Measurements from ENCODE around the gene SMIM24. TPM values are rescaled to one million over a fixed set of nuclear protein-coding genes. Genes with fewer than 3 reads are reported as not detected.
"Not testable (repeated sequence)": the region's sequence is repeated elsewhere in the genome, so short reads cannot be mapped to it uniquely, and the experiment has no call there.

SMIM24 gene
- total RNA-seq, 4 donors from 2014 or later, result not detected

- peaks cover 20 to 28% of the 10 kb centered on the region in 2 donors for H3K4me1 ChIP-seq
- H3K27me3 ChIP-seq, result no peaks in the 10 kb centered on the region
- DNase-seq, result no peak
- in situ Hi-C loops (cut with MboI; ENCODE audit: low sequenced_read_pairs in 4 of 4) (no loop called here), intact Hi-C loops (cut with DNase I; ENCODE audit: low total_unique reads) (no loop called here)
- H3K9me3 ChIP-seq, result no peaks in the 10 kb centered on the region
- no peak for ATAC-seq
- H3K4me3 ChIP-seq, result no peak overlapping the region
- H3K27ac ChIP-seq, result peak overlapping the region; percentile 9 to 91 (median 82)
- TF ChIP-seq POLR2A (IDR thresholded peaks at IDR 0.05), result no peak
- TF ChIP-seq, protein P1, sequence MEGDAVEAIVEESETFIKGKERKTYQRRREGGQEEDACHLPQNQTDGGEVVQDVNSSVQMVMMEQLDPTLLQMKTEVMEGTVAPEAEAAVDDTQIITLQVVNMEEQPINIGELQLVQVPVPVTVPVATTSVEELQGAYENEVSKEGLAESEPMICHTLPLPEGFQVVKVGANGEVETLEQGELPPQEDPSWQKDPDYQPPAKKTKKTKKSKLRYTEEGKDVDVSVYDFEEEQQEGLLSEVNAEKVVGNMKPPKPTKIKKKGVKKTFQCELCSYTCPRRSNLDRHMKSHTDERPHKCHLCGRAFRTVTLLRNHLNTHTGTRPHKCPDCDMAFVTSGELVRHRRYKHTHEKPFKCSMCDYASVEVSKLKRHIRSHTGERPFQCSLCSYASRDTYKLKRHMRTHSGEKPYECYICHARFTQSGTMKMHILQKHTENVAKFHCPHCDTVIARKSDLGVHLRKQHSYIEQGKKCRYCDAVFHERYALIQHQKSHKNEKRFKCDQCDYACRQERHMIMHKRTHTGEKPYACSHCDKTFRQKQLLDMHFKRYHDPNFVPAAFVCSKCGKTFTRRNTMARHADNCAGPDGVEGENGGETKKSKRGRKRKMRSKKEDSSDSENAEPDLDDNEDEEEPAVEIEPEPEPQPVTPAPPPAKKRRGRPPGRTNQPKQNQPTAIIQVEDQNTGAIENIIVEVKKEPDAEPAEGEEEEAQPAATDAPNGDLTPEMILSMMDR (IDR thresholded peaks at IDR 0.05 in 4 of 5, conservative IDR thresholded peaks at IDR 0.05 in 1 of 5), result no peak
- peaks cover 0 to 54% of the 10 kb centered on the region in 2 donors for H3K36me3 ChIP-seq
Measured at GRCh38 chr19:3455960-3456601, 24.2 kb downstream of the SMIM24 start.

GRCh38 chr19:3455393-3455955 lies 24.9 kb downstream of the SMIM24 start:
- Histone ChIP-seq H3K4me3 (no peak overlapping the region), H3K27ac (peak overlapping the region in 3 of 4 donors; percentile 88 to 91 (median 90)), H3K27me3 (no peaks in the 10 kb centered on the region), H3K9me3 (no peaks in the 10 kb centered on the region), H3K36me3 (peaks cover 0 to 50% of the 10 kb centered on the region in 2 donors), H3K4me1 (peaks cover 24 to 34% of the 10 kb centered on the region in 2 donors)
- ATAC-seq, result no peak
- DNase-seq, result no peak
- in situ Hi-C loops (cut with MboI; ENCODE audit: low sequenced_read_pairs in 4 of 4), result no loop called here
- intact Hi-C loops (cut with DNase I; ENCODE audit: low total_unique reads), result no loop called here
- TF ChIP-seq, protein P1 (IDR thresholded peaks at IDR 0.05 in 4 of 5, conservative IDR thresholded peaks at IDR 0.05 in 1 of 5), result no peak
- TF ChIP-seq POLR2A (IDR thresholded peaks at IDR 0.05), result no peak

DNA sequence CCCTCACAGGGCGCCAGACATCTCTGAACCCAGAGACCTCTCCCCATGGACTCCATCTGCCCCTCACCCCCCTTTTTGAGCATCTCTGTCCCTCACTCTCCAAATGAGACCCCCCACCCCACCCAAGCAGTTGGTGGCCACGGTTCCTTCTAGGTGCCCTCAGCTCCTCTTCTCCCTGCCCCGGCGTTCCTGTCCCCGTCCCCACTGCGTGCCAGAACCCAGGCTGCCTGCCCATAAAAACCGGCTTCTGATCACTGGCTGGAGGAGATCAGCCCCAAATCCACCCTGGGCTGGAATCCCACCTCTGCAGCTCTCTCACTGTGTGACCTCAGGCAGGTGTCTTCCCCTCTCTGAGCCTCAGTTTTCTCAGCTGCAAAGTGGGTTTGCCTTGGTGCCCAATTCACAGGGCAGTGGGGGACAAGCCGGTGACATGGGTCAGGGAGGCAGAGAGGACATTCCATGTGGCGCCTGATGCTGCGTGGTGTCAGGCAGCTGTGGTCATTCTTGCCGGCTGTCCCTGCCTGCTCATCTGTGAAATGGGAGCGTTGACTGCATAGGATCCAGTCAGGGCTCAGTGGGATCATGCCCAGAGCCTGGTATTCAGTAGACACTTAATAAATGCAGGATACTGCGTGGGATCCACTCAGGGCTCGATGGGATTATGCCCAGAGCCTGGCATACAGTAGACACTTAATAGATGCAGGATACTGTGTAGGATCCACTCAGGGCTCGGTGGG lies 25.5 kb downstream of the SMIM24 start:
- Histone ChIP-seq H3K27me3 (no peaks in the 10 kb centered on the region), H3K9me3 (no peaks in the 10 kb centered on the region), H3K4me1 (peaks cover 23 to 32% of the 10 kb centered on the region in 2 donors), H3K36me3 (peaks cover 0 to 52% of the 10 kb centered on the region in 2 donors), H3K27ac (peak overlapping the region; percentile 88 to 91 (median 89)), H3K4me3 (no peak overlapping the region)
- in situ Hi-C loops (cut with MboI; ENCODE audit: low sequenced_read_pairs in 4 of 4) (no loop called here), intact Hi-C loops (cut with DNase I; ENCODE audit: low total_unique reads) (loop anchor here (5.0 kb wide), 1 partner anchor 93 kb away; no protein-coding TSS in a partner anchor)
- ATAC-seq (no peak), DNase-seq (no peak)
- no peak for TF ChIP-seq POLR2A (IDR thresholded peaks at IDR 0.05)
- TF ChIP-seq, protein P1 (IDR thresholded peaks at IDR 0.05 in 4 of 5, conservative IDR thresholded peaks at IDR 0.05 in 1 of 5), result no peak

DNA sequence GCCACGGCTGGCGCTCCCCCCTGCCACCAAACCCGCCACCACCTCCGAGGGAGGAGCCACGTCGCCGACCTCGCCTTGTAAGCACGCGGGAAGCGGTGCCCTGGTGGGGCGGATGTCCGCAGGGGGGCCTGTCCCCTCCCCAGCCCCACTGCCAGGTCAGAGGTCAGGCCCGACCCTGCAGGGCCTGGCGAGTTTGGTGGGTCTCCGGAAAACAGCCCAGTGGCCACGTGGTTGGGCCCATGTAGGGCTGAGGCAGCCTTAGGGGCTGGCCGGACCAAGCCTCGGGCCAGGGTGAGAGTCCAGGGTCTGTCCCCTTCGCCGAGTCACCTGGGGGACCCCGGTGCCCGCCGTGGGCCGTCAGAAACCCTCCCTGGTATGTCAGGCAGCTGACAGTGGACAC lies 26.5 kb downstream of the SMIM24 start:
- peaks cover 21 to 23% of the 10 kb centered on the region in 2 donors for H3K4me1 ChIP-seq
- no peak overlapping the region for H3K4me3 ChIP-seq
- in situ Hi-C loops (cut with MboI; ENCODE audit: low sequenced_read_pairs in 4 of 4), result no loop called here
- TF ChIP-seq, protein P1 (IDR thresholded peaks at IDR 0.05 in 4 of 5, conservative IDR thresholded peaks at IDR 0.05 in 1 of 5), result no peak
- TF ChIP-seq POLR2A (IDR thresholded peaks at IDR 0.05), result no peak
- DNase-seq (no peak), ATAC-seq (no peak)
- H3K27me3 ChIP-seq, result no peaks in the 10 kb centered on the region
- peaks cover 0 to 62% of the 10 kb centered on the region in 2 donors for H3K36me3 ChIP-seq
- no peaks in the 10 kb centered on the region for H3K9me3 ChIP-seq
- intact Hi-C loops (cut with DNase I; ENCODE audit: low total_unique reads), result loop anchor here (5.0 kb wide), 1 partner anchor 92 kb away; no protein-coding TSS in a partner anchor
- H3K27ac ChIP-seq, result peak overlapping the region; percentile 88 to 91 (median 89)

GRCh38 chr19:3452942-3453214 lies 27.4 kb downstream of the SMIM24 start:
- ATAC-seq; DNase-seq; H3K4me3 ChIP-seq; in situ Hi-C loops (cut with MboI; ENCODE audit: low sequenced_read_pairs in 4 of 4); H3K27me3 ChIP-seq; H3K9me3 ChIP-seq: not testable (repeated sequence)
- intact Hi-C loops (cut with DNase I; ENCODE audit: low total_unique reads), result loop anchor here (5.0 kb wide), 1 partner anchor 91 kb away; no protein-coding TSS in a partner anchor
- Histone ChIP-seq H3K27ac (peak overlapping the region; percentile 88 to 91 (median 89)), H3K36me3 (peaks cover 0 to 68% of the 10 kb centered on the region in 2 donors), H3K4me1 (peaks cover 12 to 15% of the 10 kb centered on the region in 2 donors)

Measured in gastrocnemius medialis (tissue), 4 donors.